GM10266 (cell line): ENCODE measurements around the gene KAZN.

ENCODE experiments used
- DNase-seq: peaks from one replicate; pipeline ENCODE4 v3.0.0; 2012; ENCODE audit errors: extremely low spot score
- CTCF ChIP-seq: IDR thresholded peaks from 2 replicates; pipeline ENCODE4 v1.5.1; 2012; ENCODE audit warnings: mild to moderate bottlenecking, low read depth; ENCODE audit not compliant: control insufficient read depth, insufficient read depth; ENCODE audit errors: missing control alignments

The KAZN gene

GRCh38 chr1:15066191-15066590 lies 467.7 kb downstream of the KAZN start:
- TF ChIP-seq CTCF = no peak
- no peak for DNase-seq

DNA sequence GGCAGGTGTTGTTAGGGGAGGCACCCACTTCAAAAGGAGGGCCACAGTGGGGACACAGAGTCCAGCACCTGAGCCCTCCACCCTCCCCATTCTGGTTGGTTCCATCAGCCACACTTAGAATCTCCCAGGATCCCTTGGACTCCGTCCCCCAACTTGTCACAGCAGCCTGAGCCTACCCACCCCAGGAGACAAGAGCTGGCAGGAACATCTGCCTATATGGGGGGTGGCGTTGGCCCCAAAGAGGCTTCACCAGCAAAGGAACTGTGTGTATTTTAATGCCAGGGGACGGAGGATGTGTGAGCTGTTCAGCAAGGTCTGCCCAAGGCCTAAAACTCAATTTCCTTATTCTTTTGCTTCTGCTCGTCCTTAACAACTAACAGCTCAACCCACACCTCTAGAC lies 468.7 kb downstream of the KAZN start:
- no peak for TF ChIP-seq CTCF
- no peak for DNase-seq

DNA sequence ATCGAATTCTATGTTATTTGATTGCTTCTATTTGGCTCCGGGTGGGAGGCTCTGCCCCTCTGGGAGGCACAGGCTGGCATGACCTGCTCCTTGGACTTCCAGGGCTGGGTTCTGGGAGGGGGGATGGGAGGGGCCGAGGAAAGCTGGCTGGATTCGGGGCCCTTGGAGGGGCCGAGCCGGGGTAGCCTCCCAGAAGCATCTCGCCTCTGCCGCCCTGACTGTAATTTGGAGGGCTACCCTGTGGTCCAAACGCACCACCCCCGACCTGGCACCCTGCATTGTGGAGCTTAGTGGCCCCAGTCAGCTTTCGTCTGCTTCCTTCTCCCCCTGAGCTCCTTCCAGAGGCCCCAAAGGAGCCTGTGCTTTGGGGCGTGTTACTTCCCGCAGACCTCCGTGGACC lies 469.7 kb downstream of the KAZN start:
- no peak for TF ChIP-seq CTCF
- no peak for DNase-seq

DNA sequence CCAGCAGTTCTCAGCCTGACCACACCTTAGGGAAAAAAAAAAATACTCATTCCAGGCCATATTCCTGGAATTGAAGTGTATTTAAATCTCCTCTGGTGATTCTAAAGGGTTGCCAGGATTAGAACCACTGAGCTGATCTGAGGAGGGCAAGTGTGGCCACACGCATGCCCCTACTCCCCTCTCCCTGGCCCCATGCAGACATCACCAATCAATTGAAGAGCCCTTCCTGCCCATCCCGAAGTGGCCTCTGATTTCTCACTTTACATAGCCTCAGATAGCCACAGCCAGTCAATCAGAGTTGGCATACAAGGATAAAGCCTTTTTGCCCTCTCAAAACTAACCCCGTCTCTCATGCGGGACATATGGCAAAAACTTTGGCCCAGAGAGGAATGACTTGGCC lies 470.5 kb downstream of the KAZN start:
- no peak for TF ChIP-seq CTCF
- DNase-seq = no peak

DNA sequence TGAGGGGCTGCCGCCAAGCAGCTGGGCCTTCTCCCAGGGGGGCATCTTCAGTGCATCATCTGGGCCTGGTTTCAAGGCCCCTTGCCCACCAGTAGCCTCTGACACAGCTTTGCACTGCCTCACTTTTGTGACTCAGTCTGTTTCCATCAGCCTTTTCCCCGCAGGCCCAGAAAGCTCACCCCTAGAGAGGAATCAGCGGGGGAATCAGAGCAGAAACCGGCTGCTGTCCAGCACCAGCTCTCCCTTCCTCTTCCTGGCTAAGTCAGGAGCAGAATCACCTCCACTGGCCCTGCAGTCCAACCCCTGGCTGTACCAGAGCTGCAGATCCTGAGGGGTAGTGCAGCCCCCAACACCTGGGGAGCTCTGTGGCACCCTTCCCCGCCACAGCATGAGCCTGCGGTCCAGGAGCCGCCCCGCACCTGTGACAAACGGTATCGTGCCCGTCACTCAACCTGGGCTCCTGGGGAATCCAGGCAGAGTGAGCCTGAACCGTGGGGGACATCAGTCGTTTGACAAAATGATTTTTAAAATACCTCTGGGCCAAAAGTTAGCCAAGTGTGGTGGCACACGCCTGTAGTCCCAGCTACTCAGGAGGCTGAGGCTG lies 471.8 kb downstream of the KAZN start:
- DNase-seq = no peak
- TF ChIP-seq CTCF = no peak

DNA sequence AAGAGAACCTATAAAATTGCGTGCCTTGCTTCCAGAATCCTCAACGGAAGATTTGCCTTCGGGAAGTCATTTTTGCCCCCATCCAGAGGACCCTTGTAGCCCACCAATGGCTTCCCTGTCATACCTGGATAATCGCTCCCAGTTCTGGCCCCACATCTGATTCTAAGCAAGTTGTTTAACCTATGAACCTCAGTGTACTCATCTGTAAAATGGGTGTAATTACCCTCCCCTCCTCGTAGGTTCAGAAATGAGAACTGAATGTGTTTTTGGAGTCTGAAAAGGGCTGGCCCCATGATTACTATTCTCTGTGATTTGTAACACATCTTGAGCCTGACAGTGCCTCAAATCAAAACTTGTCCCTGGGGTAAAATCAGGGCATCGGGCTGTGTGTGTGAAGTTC lies 473.5 kb downstream of the KAZN start:
- no peak for DNase-seq
- TF ChIP-seq CTCF = no peak

DNA sequence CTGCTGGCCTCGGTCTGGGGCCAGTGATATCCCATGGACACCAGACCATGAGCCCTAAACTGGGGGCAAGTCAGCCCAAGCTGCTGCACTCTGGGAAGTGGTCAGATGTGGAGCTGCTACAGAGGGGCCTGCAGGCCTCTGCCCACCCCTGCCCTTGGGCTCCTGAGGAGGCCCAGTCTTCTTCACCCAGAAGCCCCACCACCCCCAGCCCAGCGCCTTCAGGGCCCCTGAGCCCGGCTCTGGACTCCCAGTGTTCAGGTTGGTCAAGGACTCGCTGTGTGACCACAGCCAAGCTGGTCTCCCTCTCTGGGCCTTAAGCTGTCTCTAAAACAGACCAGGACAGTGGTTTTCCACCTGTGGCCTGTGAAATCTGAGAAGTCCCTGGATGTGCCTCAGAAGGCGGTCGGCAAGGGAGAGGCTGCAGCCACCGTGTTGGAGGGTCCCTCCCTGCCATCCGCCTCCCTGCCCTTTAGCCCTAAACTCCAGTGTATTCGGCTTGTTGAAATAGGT lies 475.4 kb downstream of the KAZN start:
- no peak for TF ChIP-seq CTCF
- no peak for DNase-seq
